ENCODE data around the gene RPS6KA5. TPM values are rescaled to one million over a fixed set of nuclear protein-coding genes. Genes with fewer than 3 reads are reported as not detected.

Gene RPS6KA5
- total RNA-seq, 2 donors from 2014 or later, result 3.3 to 5.1 TPM

DNA sequence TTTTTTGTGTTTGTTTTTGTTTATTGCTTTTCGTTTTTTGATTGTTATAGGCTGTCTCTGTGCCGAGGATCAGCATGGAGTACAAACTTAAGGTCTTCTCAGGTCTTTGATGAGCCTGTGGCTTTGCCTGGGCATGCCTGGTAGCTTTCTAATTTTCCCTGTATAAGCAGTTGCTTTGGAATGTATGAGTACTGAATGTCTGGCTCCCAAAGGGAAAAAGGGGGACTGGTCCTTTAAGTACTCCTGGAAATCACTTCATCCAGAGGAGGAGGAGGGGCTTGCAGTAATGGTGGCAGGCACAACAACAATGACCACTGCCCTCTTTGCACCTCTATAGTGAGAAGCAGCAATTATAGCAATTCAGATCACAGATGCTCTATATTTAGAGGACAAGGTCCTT is 176.7 kb downstream of the RPS6KA5 start:
- TF ChIP-seq, protein P1, sequence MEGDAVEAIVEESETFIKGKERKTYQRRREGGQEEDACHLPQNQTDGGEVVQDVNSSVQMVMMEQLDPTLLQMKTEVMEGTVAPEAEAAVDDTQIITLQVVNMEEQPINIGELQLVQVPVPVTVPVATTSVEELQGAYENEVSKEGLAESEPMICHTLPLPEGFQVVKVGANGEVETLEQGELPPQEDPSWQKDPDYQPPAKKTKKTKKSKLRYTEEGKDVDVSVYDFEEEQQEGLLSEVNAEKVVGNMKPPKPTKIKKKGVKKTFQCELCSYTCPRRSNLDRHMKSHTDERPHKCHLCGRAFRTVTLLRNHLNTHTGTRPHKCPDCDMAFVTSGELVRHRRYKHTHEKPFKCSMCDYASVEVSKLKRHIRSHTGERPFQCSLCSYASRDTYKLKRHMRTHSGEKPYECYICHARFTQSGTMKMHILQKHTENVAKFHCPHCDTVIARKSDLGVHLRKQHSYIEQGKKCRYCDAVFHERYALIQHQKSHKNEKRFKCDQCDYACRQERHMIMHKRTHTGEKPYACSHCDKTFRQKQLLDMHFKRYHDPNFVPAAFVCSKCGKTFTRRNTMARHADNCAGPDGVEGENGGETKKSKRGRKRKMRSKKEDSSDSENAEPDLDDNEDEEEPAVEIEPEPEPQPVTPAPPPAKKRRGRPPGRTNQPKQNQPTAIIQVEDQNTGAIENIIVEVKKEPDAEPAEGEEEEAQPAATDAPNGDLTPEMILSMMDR (conservative IDR thresholded peaks at IDR 0.05), result no peak
- Mint-ChIP-seq H3K27ac (no peak overlapping the region), H3K27me3 (ENCODE audit: insufficient read depth) (no peaks in the 10 kb centered on the region), H3K4me3 (no peak overlapping the region), H3K9me3 (peaks cover 11% of the 10 kb centered on the region), H3K36me3 (ENCODE audit: low read depth) (peaks cover 9% of the 10 kb centered on the region), H3K4me1 (no peaks in the 10 kb centered on the region)
- WGBS, 2 experiments (ENCODE audit: insufficient coverage in 1 of 2, insufficient read length in 1 of 2), result 77% methylated on average over 2 of the region's 2 CpGs; no CpG with 5 or more reads in 1 of the 2 experiments
- no peak for DNase-seq
- H3K27me3 ChIP-seq (ENCODE audit: control insufficient read depth, insufficient read depth, low read length, poor library complexity, severe bottlenecking), result no peaks in the 10 kb centered on the region
- no peaks in the 10 kb centered on the region for H3K4me1 ChIP-seq (ENCODE audit: control insufficient read depth, insufficient read depth, low read length)
- no peak overlapping the region for H3K9ac ChIP-seq (ENCODE audit: extremely low read depth, low read length, poor library complexity, severe bottlenecking)
- no peak overlapping the region for H3K4me3 ChIP-seq (ENCODE audit: low read length)
- H3K27ac ChIP-seq (ENCODE audit: low read depth, low read length), result no peak overlapping the region
- peaks cover 6% of the 10 kb centered on the region for H3K36me3 ChIP-seq (ENCODE audit: control insufficient read depth, insufficient read depth, low read length)
- no peaks in the 10 kb centered on the region for H3K9me3 ChIP-seq (ENCODE audit: control insufficient read depth, low read length)

DNA sequence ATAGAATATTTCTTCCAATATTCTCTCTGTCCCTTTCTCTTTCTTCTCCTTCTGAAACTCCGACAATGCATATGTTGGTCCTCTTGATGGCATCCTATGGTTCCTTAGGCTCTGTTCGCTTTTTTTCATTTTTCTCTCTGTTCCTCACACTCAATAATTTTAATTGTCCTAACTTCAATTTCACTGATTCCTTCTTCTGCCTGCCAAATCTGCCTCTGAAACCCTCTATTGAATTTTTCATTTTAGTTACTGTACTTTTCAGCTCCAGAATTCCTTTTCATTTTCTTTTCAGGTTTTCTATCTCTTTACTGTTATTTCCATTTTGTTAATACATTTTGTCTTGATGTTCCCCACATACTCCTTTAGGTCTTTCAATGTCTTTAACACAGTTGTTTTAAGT is 177.2 kb downstream of the RPS6KA5 start:
- Histone ChIP-seq H3K9ac (ENCODE audit: extremely low read depth, low read length, poor library complexity, severe bottlenecking) (no peak overlapping the region), H3K27me3 (ENCODE audit: control insufficient read depth, insufficient read depth, low read length, poor library complexity, severe bottlenecking) (no peaks in the 10 kb centered on the region), H3K4me3 (ENCODE audit: low read length) (no peak overlapping the region), H3K9me3 (ENCODE audit: control insufficient read depth, low read length) (no peaks in the 10 kb centered on the region), H3K27ac (ENCODE audit: low read depth, low read length) (no peak overlapping the region), H3K36me3 (ENCODE audit: control insufficient read depth, insufficient read depth, low read length) (peaks cover 6% of the 10 kb centered on the region), H3K4me1 (ENCODE audit: control insufficient read depth, insufficient read depth, low read length) (no peaks in the 10 kb centered on the region)
- Mint-ChIP-seq H3K27ac (no peak overlapping the region), H3K36me3 (ENCODE audit: low read depth) (peaks cover 9% of the 10 kb centered on the region), H3K4me1 (no peaks in the 10 kb centered on the region), H3K4me3 (no peak overlapping the region), H3K9me3 (peaks cover 11% of the 10 kb centered on the region), H3K27me3 (ENCODE audit: insufficient read depth) (no peaks in the 10 kb centered on the region)
- 93 to 100% methylated on average over 2 of the region's 2 CpGs for WGBS, 2 experiments (ENCODE audit: insufficient coverage in 1 of 2, insufficient read length in 1 of 2)
- TF ChIP-seq, protein P1 (conservative IDR thresholded peaks at IDR 0.05), result no peak
- no peak for DNase-seq

DNA sequence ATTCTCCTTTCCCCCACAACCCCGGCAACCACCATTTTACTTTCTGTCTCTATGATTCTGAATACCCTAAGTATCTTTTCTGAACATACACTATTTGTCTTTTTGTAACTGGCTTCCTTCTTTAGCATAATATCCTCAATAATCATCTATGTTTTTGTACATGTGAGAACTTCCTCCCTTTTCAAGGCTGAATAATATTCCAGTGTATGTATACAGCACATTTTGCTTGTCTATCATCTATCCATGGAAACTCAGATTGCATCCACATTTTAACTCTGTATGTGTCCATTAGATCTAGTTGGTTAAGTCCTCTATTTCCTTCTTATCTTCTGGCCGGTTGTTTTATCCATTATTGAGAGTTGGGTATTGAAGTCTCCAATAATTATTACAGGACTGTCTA is 180.2 kb downstream of the RPS6KA5 start:
- no peak overlapping the region for H3K4me3 Mint-ChIP-seq
- H3K4me1 ChIP-seq (ENCODE audit: control insufficient read depth, insufficient read depth, low read length), result no peaks in the 10 kb centered on the region
- H3K4me1 Mint-ChIP-seq, result no peaks in the 10 kb centered on the region
- H3K27ac Mint-ChIP-seq, result no peak overlapping the region
- no peaks in the 10 kb centered on the region for H3K27me3 Mint-ChIP-seq (ENCODE audit: insufficient read depth)
- H3K27ac ChIP-seq (ENCODE audit: low read depth, low read length), result no peak overlapping the region
- DNase-seq, result no peak
- peaks cover 6% of the 10 kb centered on the region for H3K36me3 ChIP-seq (ENCODE audit: control insufficient read depth, insufficient read depth, low read length)
- no peaks in the 10 kb centered on the region for H3K27me3 ChIP-seq (ENCODE audit: control insufficient read depth, insufficient read depth, low read length, poor library complexity, severe bottlenecking)
- peaks cover 11% of the 10 kb centered on the region for H3K9me3 Mint-ChIP-seq
- H3K9ac ChIP-seq (ENCODE audit: extremely low read depth, low read length, poor library complexity, severe bottlenecking), result no peak overlapping the region
- 90 to 99% methylated on average over 1 to 2 of the region's 2 CpGs for WGBS, 2 experiments (ENCODE audit: insufficient coverage in 1 of 2, insufficient read length in 1 of 2)
- no peaks in the 10 kb centered on the region for H3K9me3 ChIP-seq (ENCODE audit: control insufficient read depth, low read length)
- peaks cover 9% of the 10 kb centered on the region for H3K36me3 Mint-ChIP-seq (ENCODE audit: low read depth)
- no peak overlapping the region for H3K4me3 ChIP-seq (ENCODE audit: low read length)
- TF ChIP-seq, protein P1 (conservative IDR thresholded peaks at IDR 0.05), result no peak

All from endodermal cell (in vitro differentiated cells).